Eye (tissue), 1 donor: Measurements from ENCODE around the gene PKP2.

Experiments used
- DNase-seq: peaks from one replicate; pipeline ENCODE4 v3.0.0-alpha.2; 2015

PKP2 gene

GRCh38 chr12:32896432-32897280 is at the start of gene PKP2:
PKP2 (minus strand) TSS chr12:32896777; CDS start chr12:32896731, 46 bp downstream.
- peak; percentile 80 for DNase-seq

GRCh38 chr12:32944195-32944594 is 47.6 kb upstream of the PKP2 start:
- no peak for DNase-seq

- DNase-seq = no peak
Observed at GRCh38 chr12:32939801-32940200, 43.2 kb upstream of the PKP2 start.

- DNase-seq = no peak
Observed at GRCh38 chr12:32926963-32927362, 30.4 kb upstream of the PKP2 start.

GRCh38 chr12:32926356-32926755 is 29.8 kb upstream of the PKP2 start:
- no peak for DNase-seq

- no peak for DNase-seq
Observed at GRCh38 chr12:32922546-32923297, 26.1 kb upstream of the PKP2 start.

GRCh38 chr12:32921397-32921796 is 24.8 kb upstream of the PKP2 start:
- no peak for DNase-seq

- DNase-seq = no peak
Observed at GRCh38 chr12:32920506-32921085, 24.0 kb upstream of the PKP2 start.

GRCh38 chr12:32918890-32919801 is 22.6 kb upstream of the PKP2 start:
- peak; percentile 61 for DNase-seq

- DNase-seq = no peak
Observed at GRCh38 chr12:32917094-32917611, 20.6 kb upstream of the PKP2 start.

GRCh38 chr12:32907898-32908476 is 11.4 kb upstream of the PKP2 start:
- DNase-seq = no peak

- no peak for DNase-seq
Observed at GRCh38 chr12:32907166-32907565, 10.6 kb upstream of the PKP2 start.

GRCh38 chr12:32906399-32907165 is 10.0 kb upstream of the PKP2 start:
- DNase-seq = no peak

- no peak for DNase-seq
Observed at GRCh38 chr12:32903763-32904162, 7.2 kb upstream of the PKP2 start.

GRCh38 chr12:32903318-32903717 is 6.7 kb upstream of the PKP2 start:
- no peak for DNase-seq

GRCh38 chr12:32902287-32902997 is 5.9 kb upstream of the PKP2 start:
- peak; percentile 51 for DNase-seq

- no peak for DNase-seq
Observed at GRCh38 chr12:32901553-32901952, 5.0 kb upstream of the PKP2 start.

- no peak for DNase-seq
Observed at GRCh38 chr12:32897687-32898573, 1.4 kb upstream of the PKP2 start.

GRCh38 chr12:32897281-32897610 is 669 bp upstream of the PKP2 start:
- DNase-seq = no peak
